Muscle layer of colon (tissue), 2 donors: ENCODE measurements around the gene APOBEC3G.

Source experiments
- H3K27ac ChIP-seq: one replicate; pipeline ENCODE4 v1.7.0; 2013; ENCODE audit warnings: low read depth, mild to moderate bottlenecking, low read length, moderate library complexity
- H3K27me3 ChIP-seq, 2 donors: one replicate each; pipeline ENCODE4 v1.7.0; 2013; ENCODE audit warnings: low read length in 2 of 2, mild to moderate bottlenecking in 2 of 2; ENCODE audit not compliant: insufficient read depth in 2 of 2, control insufficient read depth in 1 of 2
- H3K36me3 ChIP-seq: one replicate; pipeline ENCODE4 v1.7.0; 2013; ENCODE audit warnings: mild to moderate bottlenecking, low read length; ENCODE audit not compliant: insufficient read depth
- H3K4me1 ChIP-seq: one replicate; pipeline ENCODE4 v1.7.0; 2013; ENCODE audit warnings: mild to moderate bottlenecking, low read length; ENCODE audit not compliant: insufficient read depth
- H3K4me3 ChIP-seq, 2 donors: one replicate each; pipeline ENCODE4 v1.7.0; 2013; ENCODE audit warnings: low read length in 2 of 2, low read depth in 1 of 2, mild to moderate bottlenecking in 1 of 2, moderate library complexity in 1 of 2
- H3K9ac ChIP-seq: one replicate; pipeline ENCODE4 v1.7.0; 2013; ENCODE audit warnings: low read length
- H3K9me3 ChIP-seq: one replicate; pipeline ENCODE4 v1.7.0; 2013; ENCODE audit warnings: mild to moderate bottlenecking, low read length
- donor health status: abdominal sarcoma.
- donor health status: Adenocarcinoma of cecum.

The APOBEC3G gene

DNA sequence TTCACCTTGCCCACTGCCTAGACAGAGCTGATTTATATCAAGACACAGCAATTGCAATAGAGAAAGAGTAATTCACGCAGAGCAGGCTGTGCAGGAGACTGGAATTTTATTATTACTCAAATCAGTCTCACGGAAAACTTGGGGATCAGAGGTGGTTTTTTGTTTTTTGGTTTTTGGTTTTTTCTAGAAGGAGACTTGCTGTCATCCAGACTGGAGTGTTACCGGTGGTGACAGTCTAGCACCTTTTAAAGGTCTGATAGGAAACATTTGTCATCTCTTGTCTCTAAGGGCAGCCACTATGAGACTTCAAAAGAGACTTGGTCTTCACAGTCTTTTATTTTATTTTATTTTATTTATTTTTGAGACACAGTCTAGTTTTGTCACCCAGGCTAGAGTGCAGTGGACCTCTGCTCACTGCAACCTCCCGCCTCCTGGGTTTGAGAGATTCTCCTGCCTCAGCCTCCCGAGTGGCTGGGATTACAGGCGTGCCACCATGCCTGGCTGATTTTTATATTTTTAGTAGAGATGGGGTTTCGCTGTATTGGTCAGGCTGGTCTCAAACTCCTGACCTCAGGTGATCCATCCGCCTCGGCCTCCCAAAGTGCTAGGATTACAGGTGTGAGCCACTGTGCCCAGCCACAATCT is 39.0 kb downstream of the APOBEC3G start:
- H3K9ac ChIP-seq = no peak overlapping the region
- no peaks in the 10 kb centered on the region for H3K36me3 ChIP-seq
- H3K4me3 ChIP-seq = no peak overlapping the region
- no peaks in the 10 kb centered on the region for H3K4me1 ChIP-seq
- no peak overlapping the region for H3K27ac ChIP-seq
- peaks cover 0 to 4% of the 10 kb centered on the region in 2 donors for H3K27me3 ChIP-seq
- H3K9me3 ChIP-seq = no peaks in the 10 kb centered on the region

- Histone ChIP-seq H3K27ac (no peak overlapping the region), H3K27me3 (peaks cover 0 to 4% of the 10 kb centered on the region in 2 donors), H3K4me1 (no peaks in the 10 kb centered on the region), H3K36me3 (no peaks in the 10 kb centered on the region), H3K4me3 (no peak overlapping the region), H3K9ac (no peak overlapping the region), H3K9me3 (no peaks in the 10 kb centered on the region)
These were observed 40.6 kb downstream of the APOBEC3G start for GRCh38 chr22:39117585-39118191.

DNA sequence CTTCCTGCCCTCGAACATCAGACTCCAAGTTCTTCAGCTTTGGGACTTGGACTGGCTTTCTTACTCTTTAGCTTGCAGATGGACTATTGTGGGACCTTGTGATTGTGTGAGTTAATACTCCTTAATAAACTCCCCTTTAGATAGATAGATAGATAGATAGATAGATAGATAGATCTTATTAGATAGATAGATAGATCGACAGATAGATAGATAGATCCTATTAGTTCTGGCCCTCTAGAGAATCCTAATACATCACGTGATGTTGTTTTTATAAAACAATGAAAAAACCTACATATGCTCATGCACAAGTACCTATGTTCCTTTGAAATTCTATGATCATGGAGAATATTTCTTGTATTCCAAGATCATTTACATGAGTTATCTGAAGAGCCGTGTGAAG is 43.9 kb downstream of the APOBEC3G start:
- no peaks in the 10 kb centered on the region for H3K9me3 ChIP-seq
- no peaks in the 10 kb centered on the region for H3K4me1 ChIP-seq
- H3K4me3 ChIP-seq = no peak overlapping the region
- H3K27ac ChIP-seq = no peak overlapping the region
- H3K27me3 ChIP-seq = no peaks in the 10 kb centered on the region
- no peak overlapping the region for H3K9ac ChIP-seq
- H3K36me3 ChIP-seq = no peaks in the 10 kb centered on the region

DNA sequence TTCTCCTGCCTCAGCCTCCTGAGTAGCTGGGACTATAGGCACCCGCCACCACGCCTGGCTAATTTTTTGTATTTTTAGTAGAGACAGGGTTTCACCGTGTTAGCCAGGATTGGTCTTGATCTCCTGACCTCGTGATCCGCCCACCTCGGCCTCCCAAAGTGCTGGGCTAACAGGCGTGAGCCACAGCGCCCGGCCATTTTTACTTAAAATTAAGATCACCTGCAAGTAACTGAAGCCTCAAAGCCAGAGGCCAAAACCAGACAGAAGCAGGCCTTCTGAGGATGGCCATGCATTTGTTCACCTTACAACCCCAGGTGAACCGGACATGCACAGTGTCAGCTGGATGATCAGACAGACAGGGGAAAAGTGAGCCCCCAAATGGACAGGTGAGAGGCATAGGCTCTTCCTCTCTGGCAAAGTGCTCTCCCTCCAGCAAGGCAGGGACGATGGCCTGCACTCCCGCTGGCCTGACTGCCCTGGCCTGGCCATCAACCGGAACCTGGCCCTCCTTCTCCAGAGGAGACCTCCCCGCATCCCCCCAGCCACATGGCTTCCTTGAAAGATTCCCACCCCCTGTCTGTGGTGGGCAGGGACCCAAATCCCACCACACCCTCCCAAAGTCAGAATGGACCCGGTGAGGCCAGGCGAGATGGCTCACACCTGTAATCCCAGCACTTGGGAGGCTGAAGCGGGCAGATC is 45.8 kb downstream of the APOBEC3G start:
- Histone ChIP-seq H3K9ac (no peak overlapping the region), H3K27me3 (no peaks in the 10 kb centered on the region)

DNA sequence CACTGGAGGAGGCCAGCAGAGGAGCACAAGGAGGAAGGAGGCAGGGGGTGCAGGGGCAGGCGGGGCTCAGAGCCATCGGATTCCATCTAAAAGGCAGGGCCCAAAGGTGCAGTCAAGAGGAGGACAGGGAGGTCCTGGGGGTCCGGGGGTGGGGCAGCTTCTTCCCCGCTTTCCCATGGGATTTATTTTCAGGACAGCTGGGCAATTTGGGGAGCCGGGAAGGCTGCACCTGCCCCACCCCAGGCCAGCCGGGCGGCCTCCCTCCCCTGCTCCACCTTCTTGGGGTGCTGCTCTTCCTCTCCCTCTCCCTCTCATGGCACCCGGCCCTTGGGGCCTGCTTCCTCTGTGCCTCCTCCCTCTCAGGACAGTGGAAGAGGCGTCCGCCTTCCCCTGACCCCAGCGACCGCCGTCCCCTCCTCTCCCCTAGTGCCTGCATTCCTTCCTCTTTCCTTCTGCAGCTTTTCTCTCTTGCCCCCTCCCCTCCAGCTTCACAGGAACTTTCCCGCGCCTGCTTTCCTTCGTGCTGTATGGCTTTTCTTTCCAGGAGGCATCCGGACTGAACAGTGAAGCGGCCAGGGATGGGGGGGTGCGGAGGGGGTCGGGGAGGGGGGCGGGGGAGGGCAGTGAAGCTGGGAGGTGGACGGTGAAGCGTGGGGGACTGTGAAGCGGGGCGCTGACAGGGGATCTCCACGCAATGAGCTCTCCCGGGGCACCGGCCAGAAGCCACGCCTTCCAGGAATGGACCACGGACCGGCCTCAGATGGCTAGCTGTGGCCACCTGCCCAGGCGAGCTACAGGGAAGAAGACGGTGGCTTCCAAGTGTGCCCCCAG is 46.9 kb downstream of the APOBEC3G start:
- Histone ChIP-seq H3K4me3 (no peak overlapping the region), H3K4me1 (no peaks in the 10 kb centered on the region), H3K36me3 (no peaks in the 10 kb centered on the region), H3K27me3 (no peaks in the 10 kb centered on the region), H3K9ac (no peak overlapping the region), H3K27ac (no peak overlapping the region), H3K9me3 (no peaks in the 10 kb centered on the region)

More for the DNA sequence above, 45.8 kb downstream of the APOBEC3G start:
- no peaks in the 10 kb centered on the region for H3K36me3 ChIP-seq
- no peaks in the 10 kb centered on the region for H3K9me3 ChIP-seq
- H3K4me1 ChIP-seq = no peaks in the 10 kb centered on the region
- H3K4me3 ChIP-seq = no peak overlapping the region
- no peak overlapping the region for H3K27ac ChIP-seq

DNA sequence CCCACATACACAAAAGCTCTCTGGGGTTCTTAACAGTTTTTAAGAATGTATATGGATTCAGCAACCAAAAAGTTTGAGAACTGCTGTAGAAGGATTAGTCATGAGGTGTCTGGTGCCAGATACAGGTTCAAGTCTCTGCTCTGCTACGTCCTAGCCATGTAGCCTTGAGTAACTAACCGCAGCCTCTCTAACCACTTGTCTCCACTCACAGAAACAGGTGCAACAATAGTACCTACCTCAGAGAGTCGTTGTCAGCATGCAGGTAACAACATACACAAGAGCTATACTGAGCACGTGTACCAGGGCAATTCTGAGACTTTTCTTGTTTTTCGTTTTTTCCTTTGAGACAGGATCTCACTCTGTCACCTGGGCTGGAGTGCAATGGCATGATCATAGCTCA is 48.5 kb downstream of the APOBEC3G start:
- no peaks in the 10 kb centered on the region for H3K27me3 ChIP-seq
- no peak overlapping the region for H3K9ac ChIP-seq
- H3K9me3 ChIP-seq = no peaks in the 10 kb centered on the region
- no peak overlapping the region for H3K27ac ChIP-seq
- H3K4me3 ChIP-seq = no peak overlapping the region
- peaks cover 7% of the 10 kb centered on the region for H3K4me1 ChIP-seq
- no peaks in the 10 kb centered on the region for H3K36me3 ChIP-seq

DNA sequence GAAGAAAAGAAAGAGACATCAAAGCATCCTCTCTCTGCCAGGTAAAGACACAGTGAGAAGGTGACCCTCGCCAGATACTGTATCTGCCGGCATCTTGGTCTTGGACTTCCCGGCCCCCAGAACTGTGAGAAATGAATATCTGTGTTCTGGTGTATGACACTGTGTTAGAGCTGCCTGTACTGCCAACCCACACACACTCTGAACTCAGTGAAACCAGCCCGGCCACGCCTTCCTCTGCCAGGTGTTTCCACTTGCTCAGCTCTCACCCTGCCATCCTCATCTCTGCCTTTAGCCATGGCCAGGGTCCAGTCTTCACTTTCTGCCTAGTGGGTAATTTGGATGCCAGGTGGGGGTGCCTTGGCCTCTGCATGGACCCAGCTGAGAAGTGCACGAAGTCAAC is 51.4 kb downstream of the APOBEC3G start:
- Histone ChIP-seq H3K9ac (no peak overlapping the region), H3K4me1 (peaks cover 23% of the 10 kb centered on the region), H3K27ac (no peak overlapping the region), H3K4me3 (no peak overlapping the region), H3K27me3 (no peaks in the 10 kb centered on the region), H3K36me3 (peaks cover 23% of the 10 kb centered on the region), H3K9me3 (no peaks in the 10 kb centered on the region)

- no peak overlapping the region for H3K4me3 ChIP-seq
- no peak overlapping the region for H3K27ac ChIP-seq
- H3K4me1 ChIP-seq = peaks cover 23% of the 10 kb centered on the region
- H3K9me3 ChIP-seq = no peaks in the 10 kb centered on the region
- no peak overlapping the region for H3K9ac ChIP-seq
- no peaks in the 10 kb centered on the region for H3K27me3 ChIP-seq
- peaks cover 29% of the 10 kb centered on the region for H3K36me3 ChIP-seq
These were observed 52.0 kb downstream of the APOBEC3G start for GRCh38 chr22:39129081-39129480.

DNA sequence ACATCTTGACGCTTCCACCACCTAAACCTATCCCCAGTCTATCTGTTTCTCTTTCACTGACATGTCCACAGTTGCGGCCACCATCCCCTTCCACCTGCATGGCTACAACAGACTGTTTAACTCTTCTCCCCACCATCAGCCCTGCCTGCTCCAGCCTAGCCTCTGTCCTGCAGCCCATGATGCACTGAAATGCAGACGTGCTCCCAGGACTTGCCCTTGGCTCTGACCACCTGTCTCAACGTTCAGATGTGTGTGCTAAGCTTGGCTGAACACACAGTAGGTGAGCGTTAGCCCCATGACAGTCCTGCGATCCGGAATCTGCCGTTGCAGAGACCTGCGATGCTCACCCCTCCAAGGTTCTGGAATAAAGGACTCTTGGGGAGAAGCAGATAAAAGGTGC is 52.7 kb downstream of the APOBEC3G start:
- Histone ChIP-seq H3K27me3 (no peaks in the 10 kb centered on the region), H3K36me3 (peaks cover 31% of the 10 kb centered on the region), H3K9me3 (no peaks in the 10 kb centered on the region), H3K4me1 (peaks cover 23% of the 10 kb centered on the region), H3K4me3 (no peak overlapping the region), H3K27ac (no peak overlapping the region), H3K9ac (no peak overlapping the region)

DNA sequence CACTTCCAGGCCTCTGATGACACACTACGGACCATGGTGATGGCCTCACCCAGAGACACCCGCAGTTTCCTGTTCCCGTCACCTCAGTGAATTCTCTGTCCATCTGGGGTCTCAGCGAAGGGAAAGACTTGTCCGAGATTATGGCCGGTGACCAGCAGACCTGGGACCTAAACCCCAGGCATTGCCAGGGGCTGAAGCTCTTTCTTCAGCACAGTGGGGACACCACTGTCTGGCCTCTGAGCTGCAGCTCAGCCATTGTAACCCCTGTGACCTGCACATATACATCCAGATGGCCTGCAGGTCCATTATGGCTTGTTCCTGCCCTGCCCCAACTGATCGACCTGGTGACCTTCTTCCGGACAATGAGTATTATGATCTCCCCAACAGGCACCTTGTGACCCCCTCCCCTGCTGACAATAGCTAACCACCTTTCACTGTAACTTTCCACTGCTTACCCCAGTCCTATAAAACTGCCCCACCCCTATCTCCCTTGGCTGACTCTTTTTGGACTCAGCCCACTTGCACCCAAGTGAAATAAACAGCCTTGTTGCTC is 53.2 kb downstream of the APOBEC3G start:
- H3K4me1 ChIP-seq = peaks cover 23% of the 10 kb centered on the region
- no peak overlapping the region for H3K4me3 ChIP-seq
- H3K9ac ChIP-seq = no peak overlapping the region
- H3K27me3 ChIP-seq = no peaks in the 10 kb centered on the region
- no peak overlapping the region for H3K27ac ChIP-seq
- H3K9me3 ChIP-seq = no peaks in the 10 kb centered on the region
- H3K36me3 ChIP-seq = peaks cover 31% of the 10 kb centered on the region
